HG02852 (cell line): ENCODE measurements around the gene KLF15.

Experiments
- ATAC-seq: cut with Tn5 transposase; IDR thresholded peaks from one replicate; pipeline ENCODE4 v1.9.1; 2021; ENCODE audit warnings: mild to moderate bottlenecking, moderate library complexity; ENCODE audit not compliant: unreplicated experiment

The KLF15 gene

DNA sequence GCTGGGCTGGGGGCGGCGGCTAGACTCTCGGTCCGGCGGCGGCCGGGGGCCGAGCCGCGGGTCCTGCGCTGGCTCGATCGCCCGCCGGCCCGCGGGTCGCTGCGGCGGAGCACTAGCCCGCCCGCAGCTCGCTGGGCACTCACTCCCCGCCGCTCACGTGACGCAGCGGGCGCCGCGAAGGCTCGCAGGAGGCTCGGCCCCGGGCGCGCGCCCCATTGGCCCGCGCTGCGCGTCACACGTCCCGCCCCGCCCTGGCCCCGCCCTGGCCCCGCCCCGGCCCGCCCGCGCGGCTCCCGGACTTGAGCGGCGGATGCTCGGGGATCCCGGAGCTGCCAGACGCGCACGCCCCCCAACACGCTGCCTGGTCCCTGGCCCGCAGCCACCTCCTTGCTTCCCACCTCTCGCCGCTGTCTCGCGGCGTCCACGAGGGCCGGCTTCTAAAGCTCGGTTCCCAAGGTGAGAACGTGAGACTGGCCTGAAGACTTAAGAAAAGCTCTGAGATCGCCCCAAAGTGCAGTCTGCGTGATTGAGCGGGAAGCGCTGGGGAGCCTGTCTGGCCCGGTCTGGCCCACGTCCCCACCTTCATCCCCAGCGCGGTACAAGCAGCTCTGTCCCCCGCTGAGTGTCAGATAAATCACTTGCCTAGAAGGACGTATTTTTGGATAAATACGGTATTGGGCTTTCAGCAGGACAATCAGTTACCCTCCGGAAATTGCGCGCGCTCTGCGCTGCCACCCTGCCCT, at the start of gene KLF15:
TSS of gene KLF15 (minus strand) at position 114 of the 743 bp plus-strand sequence. CDS start 4,486 bp downstream, outside the sequence.
- peak; percentile 92 for ATAC-seq

- ATAC-seq = no peak
These were observed 49.4 kb upstream of the KLF15 start for GRCh38 chr3:126406389-126407296.

GRCh38 chr3:126402666-126403302, 45.6 kb upstream of the KLF15 start:
- no peak for ATAC-seq

DNA sequence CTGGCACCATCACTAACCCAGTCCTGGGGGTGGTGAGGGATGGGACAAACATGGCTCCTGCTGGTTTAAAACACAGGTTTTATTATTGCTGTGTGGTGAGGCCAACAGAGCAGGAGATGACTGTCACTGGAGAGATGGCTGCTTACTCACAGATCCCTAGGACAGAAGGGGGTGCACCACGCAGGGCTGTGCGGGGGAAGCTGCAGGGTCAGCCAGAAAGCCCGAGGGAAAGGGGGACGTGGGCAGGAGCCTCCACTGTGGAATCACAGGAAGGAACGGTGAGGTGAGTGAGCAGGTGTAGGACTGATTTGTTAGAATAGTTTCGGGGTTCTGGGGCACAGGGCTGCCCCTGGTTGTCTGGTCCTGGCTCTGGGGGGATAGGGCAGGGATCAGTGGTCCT, 45.0 kb upstream of the KLF15 start:
- ATAC-seq = no peak

GRCh38 chr3:126401611-126402160, 44.5 kb upstream of the KLF15 start:
- ATAC-seq = no peak

DNA sequence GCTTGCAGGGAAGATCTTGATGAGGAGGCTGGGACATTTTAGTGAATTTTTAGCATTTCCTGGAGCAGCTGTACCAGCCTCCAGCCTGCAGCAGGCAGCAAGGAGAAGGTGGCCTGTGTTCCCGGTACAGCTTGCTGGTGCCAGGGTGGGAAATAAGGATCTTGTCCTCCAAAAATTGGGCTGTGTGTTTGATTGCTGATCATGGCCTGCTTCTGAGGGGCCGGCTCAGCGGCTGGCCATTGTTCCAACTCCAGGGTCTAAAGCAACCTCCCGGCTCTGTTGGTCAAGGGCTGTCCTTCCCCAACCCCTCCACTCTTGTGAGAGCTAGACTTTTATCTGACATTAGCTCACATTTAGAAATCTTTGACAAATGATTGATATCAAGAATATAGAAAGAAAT, 42.5 kb upstream of the KLF15 start:
- ATAC-seq = no peak

DNA sequence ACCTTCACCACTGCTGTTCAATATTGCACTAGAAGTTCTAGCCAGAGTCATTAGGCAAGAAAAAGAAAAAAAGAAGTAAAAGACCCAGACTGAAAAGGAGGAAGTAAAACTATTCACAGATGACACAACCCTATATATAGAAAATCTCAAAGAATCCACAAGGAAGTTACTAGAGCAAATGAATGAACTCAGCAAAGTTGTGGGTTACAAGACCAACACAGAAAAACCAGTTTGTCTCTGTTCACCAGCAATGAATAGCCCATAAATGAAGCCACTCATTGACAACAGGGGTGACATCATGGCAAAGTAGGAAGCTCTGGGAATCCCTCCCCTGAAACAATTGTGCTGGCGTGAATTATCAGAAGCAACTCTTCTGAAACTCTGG, 42.1 kb upstream of the KLF15 start:
- no peak for ATAC-seq

DNA sequence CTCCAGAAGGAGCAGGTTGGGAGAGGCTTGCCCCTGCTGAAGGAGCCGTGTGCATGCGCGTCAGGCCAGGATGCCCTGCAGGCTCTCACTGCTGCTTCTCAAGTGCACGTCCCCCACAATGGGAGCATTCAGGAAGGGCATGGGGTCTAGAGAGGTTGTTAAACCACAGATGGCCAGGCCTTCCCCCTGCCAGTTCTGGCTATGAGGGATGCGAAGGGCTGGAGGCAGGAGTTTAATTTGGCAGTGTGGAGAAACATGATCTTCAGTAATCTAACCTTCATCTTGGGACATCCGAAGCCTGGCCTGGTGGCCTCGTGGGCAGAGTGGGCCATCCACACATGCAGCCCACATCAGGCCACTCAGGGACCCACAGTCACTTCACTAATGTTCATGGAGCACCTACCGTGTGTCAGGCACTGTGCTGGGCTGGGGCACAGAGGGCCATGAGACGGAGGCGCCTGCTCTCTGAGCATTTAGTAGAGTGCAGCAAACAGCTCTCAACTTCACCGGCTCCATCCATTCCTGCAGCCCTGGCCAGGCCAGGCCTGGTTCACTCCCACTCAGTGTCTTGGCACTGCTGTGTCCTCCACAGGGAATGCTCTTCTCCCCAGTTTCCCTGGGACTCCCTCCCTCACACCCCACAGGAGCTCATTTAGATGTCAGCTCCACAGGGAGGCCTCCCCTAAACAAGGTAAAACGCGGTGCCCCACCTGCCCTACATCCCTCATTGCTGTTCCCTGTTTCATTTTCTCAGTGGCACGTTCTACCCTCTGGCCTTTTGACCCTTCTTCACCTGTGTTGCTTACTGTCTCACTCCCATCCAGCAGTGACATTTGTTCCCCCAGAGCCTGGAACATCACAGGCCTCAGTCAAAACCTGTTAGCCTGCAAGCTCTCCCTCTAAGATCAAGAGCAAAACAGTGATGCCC, 41.5 kb upstream of the KLF15 start:
- no peak for ATAC-seq

GRCh38 chr3:126397610-126398422, 40.6 kb upstream of the KLF15 start:
- ATAC-seq = no peak

- ATAC-seq = no peak
These were observed 39.3 kb upstream of the KLF15 start for GRCh38 chr3:126396536-126396935.

- ATAC-seq = no peak
These were observed 38.8 kb upstream of the KLF15 start for GRCh38 chr3:126395846-126396513.

GRCh38 chr3:126394977-126395321, 37.7 kb upstream of the KLF15 start:
- ATAC-seq = no peak

DNA sequence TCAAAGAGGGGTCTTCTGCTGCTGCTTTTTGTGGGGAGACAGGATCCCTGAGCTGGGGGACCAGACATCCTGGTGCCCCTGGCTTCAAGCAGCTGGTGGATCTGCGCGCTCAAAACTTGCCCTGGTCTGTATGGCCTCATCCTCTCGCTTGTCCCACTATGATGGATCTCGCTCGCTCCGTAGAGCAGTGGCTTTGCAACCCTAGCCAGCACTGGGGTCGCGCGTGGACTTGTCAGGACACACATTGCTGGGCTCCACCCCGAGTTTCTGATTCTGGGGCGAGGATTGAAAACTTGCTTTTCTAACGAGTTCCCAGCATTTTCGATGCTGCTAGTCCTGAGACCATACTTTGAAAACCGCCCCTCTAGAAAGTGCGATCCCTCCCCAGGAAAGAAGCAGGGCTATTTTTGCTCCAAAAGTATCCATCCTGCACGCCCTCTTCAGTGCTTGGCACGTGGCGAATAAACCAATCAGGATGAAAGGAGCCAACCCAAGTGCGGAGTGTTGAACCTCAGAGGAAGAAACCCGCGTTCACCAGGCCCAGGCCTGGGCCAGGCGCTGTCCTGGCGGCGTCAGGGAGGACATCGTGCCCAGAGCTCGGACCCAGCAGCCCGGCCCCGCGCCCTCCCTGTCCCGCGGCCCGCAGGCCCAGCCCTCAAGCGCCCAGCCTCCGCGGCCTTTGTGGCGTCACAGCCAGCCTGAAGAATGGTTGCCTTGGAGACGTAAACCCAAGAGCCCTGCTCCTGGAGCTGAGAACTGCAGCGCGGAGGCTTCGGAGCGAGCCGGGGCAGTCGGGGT, 37.2 kb upstream of the KLF15 start, which contains the start of gene CFAP100:
TSS of gene CFAP100 (plus strand) at position 731 of the 798 bp plus-strand sequence. CDS start 1,092 bp downstream, outside the sequence.
- no peak for ATAC-seq

DNA sequence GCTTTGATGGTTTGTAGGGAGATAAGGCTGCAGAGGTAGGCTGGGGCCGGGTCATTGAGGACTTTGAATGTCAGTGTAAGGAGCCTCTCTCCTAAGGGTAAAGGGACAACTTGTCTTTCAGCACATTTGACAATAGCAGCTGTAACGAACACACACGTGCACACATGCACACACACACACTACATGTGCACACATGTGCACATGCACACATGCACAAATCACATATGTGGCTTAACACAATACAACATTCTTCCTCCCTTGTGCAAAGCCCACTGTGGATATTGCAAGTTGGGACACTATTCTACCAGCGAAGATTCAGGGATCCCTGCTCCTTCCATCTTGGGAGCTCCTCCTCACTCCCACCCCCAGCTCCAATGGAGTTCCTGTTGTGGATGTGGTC, 36.4 kb upstream of the KLF15 start:
- ATAC-seq = no peak

DNA sequence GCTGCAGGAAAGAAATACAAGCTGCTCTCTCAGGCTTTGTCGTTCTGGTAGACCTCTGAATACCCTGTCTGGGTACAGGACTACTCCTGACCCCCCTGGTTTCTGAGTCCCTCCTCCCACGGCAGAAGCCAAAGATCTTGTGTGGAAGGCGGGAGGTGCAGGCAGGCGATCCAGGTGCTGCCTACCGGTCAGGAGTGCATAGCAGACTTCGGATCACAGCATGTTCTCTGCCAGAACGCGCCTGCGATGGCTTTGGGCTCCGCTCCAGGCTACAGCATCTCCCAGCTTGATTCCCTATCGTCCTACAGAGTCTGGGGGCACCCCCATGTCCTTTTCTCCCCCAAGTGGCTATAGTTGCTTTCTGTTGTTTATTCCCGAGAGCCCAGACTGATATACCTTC, 35.0 kb upstream of the KLF15 start:
- no peak for ATAC-seq

DNA sequence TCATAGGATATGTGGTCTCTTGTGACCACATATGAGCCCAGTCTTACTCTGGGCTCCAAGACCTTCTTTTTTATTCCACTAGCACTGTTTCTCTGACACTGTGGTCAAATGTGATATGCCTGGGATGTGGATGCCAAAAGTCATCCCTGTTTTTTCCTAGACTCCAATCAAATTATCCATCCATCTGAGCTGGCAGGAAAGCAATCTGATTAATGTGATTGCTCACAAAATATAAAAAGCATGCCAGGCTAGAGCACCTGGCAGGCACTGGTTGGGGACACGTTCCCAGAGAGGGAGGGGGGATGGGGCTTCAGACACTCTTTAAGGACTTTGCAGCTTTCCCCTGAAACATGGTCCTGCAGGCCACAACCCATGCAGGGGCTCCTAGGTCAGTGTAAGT, 34.4 kb upstream of the KLF15 start:
- no peak for ATAC-seq

- no peak for ATAC-seq
These were observed 33.5 kb upstream of the KLF15 start for GRCh38 chr3:126390751-126391150.

GRCh38 chr3:126390201-126390600, 33.0 kb upstream of the KLF15 start:
- no peak for ATAC-seq
